GM19351 (cell line): Measurements from ENCODE around the gene DYSF.

ENCODE experiments used
- ATAC-seq: cut with Tn5 transposase; IDR thresholded peaks from one replicate; pipeline ENCODE4 v1.9.1; 2021; ENCODE audit warnings: mild to moderate bottlenecking, moderate library complexity; ENCODE audit not compliant: unreplicated experiment

DYSF gene

DNA sequence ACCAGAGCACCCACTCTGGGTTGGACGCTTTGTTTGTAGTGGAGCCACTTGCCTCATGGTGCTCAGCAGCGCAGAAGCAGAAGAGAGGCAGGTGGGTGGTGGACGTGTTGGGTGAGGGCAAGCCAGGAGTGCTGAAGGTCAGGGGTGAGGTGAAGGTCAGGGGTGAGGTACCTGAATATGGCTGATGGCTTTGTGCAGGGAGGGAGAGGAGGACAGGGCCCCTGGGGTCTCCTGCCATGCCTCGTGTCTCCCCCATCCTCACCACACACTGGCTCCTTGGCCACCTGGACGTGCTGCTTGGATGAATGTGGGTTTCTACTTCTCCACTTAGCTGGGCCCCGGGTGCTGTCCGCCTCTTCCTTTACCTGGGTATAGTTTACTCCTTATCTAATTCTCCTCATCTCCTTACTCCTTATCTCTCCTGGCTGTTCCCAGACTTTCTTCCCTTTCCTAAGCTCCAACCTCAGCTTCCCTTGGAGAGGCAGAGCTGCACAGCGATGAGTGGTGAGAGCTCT lies 68.1 kb downstream of the DYSF start:
- ATAC-seq: no peak

- no peak for ATAC-seq
Observed at GRCh38 chr2:71524476-71524875, 71.1 kb downstream of the DYSF start.

GRCh38 chr2:71526141-71526540 lies 72.8 kb downstream of the DYSF start:
- no peak for ATAC-seq

- ATAC-seq: no peak
Observed at GRCh38 chr2:71526975-71527374, 73.6 kb downstream of the DYSF start.

DNA sequence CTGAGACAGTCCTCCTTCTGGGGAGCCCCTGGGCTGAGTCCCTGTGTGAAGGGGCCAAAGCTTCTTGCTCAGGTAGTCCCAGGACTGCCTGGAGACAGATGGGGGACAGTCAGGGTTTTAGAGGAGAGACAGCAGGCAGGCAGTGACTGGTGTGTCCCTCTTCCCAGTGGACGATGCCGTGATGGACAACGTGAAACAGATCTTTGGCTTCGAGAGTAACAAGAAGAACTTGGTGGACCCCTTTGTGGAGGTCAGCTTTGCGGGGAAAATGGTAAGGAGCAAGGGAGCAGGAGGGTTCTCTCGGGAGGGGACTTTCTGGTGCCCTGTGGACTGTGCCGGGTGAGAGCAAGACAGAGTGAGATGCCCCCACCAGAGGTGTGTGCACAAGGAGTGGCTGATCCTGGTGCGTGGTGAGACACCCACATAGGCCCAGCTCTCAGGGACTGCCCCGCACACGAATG lies 74.8 kb downstream of the DYSF start:
- ATAC-seq: no peak

DNA sequence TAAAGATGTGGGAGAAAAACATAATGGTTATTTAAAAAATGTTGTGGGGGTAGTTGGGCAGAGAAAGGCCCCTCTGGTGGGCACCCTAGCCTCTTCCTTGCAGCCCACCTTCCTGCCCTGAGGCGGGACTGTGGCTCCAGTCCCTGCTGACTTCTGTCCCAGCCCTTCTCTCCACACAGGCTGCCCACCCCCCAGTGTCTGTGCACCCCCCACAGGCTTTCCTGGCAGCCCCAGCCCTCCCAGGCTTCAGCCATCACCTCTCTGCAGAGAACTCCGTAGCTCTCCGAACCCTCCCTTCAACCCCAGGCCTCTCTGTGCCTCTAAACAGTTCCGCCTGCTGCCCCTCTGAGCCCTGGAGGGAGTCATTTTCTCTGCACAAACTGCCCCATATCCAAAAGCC lies 75.4 kb downstream of the DYSF start:
- ATAC-seq: no peak

DNA sequence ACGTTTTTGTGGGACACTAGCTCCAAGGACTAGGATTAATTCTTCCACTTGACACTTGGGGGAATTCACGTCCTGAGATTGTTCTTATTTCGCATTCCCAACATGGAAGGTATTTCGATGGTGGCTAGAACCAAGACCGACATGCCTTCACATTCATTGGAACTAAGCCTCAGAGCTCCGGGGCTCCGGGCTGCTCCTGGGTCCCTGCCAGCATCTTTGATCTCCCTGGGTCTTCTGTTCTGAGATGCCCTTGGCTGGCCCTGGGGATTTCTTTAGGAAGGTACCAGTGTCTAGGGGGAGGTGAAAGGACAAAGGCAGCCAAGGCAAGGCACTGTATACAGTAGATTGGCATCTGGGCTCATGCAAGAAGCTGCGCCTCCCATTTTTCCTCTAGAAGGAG lies 76.8 kb downstream of the DYSF start:
- no peak for ATAC-seq

DNA sequence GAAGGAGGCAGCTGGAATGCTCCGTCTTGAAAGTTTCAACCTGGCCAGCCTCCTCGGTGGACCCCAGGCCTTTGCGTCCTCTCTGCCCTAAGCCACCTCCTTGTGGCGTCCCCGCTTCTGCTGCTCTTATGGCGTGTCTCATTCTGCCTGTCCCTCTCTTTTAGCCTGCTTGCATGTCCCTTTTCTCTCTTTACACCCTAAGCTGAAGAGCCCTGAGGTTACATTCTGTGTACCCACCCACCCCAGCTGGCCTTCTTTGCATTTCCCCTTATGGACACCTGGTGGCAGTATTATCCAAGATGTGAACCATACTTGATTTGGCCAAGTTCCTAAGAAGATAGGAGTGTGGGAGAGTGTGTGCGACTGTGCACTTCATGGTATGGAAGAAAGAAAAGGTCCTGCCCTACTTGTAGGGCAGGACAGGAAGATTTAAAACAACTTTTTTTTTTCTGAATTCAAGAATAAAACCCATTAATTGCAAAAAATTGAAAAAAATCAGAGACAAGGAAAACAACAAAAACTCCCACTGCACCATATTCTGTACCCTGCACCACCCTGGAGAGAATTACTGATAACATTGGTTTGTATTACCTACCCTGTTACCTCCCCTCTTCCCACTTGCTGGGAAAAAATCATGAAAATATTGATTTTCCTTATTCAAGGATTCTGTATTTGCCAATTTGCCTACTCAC lies 77.4 kb downstream of the DYSF start:
- no peak for ATAC-seq

- no peak for ATAC-seq
Observed at GRCh38 chr2:71531522-71532047, 78.2 kb downstream of the DYSF start.

DNA sequence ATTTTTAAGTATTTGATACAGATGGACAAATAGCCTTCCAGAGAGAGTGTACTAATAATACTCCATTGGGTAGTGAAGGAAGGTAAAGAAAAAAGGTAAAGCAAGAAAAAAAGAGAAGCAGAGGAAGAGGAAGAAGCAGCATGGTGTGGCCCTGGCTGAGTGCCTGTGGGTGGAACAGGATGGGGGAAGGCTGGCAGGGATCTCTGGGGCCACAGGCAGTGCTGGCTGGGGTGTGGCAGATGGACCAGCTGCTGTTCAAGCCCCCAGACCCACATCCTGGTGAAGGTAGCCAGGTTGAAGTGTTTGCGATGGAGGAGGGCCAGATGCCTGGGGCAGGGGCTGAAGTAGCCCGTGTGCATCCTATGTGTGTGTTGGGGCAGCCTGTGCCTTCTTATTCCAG lies 79.0 kb downstream of the DYSF start:
- ATAC-seq: no peak

DNA sequence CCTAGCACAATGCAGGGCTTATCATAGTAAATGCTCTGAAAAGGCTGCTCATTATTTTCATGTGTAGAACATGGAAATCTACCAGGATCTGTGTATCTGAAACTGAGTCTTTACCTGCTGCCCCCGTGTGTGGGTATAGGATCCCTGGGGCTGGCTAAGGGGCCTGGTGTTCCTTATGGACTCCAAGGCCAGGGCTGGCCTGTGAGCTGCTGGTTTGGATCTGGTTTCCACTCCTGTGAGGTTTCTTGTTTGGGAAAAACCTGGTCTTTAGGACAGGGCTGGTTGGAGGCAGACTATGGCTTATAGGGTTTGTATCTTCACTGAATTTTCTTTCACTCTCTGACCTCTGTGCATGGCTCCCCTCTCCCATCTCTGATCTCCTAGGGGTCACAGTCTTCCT lies 80.8 kb downstream of the DYSF start:
- ATAC-seq: no peak

- no peak for ATAC-seq
Observed at GRCh38 chr2:71534826-71535225, 81.5 kb downstream of the DYSF start.

DNA sequence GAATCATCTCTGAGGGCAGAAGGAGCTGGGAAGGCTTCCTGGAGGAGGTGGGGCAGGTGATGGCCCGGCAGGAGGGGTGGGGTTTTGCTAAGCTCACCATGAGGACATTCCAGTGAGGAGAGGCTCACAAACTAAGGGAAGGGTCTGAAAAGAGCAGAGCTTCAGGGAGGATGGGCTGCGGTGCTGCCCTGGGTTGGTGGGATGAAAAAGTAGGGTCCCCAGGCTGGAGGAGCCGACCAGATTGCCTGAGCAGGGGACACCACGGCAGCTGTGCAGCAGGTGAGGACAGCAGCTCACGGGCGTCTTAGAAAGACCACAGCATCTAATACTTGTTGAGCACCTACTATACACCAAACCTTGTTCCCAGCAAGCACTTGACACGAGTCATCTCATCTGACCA lies 82.2 kb downstream of the DYSF start:
- no peak for ATAC-seq

DNA sequence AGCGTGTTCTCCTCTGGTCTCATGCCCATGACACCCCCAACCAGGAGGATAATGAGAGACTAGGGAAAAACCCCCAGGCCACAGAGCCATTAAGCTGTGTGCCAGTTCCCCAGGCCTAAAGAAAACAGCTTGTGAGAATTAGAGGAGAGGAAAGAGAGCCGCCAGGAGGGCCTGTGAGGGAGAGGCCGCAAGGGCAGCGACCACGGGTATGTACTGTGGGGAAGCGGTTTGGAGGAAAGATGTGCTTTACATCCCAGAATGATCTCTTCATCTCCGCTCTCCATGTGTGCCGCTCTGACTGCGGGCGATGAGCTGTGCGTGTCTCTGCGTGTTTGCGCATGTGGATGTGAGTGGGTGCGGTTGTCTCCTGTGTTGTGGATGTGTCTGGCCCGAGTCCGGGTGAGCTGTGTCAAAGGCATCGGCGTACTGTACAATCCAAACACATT lies 82.9 kb downstream of the DYSF start:
- no peak for ATAC-seq

DNA sequence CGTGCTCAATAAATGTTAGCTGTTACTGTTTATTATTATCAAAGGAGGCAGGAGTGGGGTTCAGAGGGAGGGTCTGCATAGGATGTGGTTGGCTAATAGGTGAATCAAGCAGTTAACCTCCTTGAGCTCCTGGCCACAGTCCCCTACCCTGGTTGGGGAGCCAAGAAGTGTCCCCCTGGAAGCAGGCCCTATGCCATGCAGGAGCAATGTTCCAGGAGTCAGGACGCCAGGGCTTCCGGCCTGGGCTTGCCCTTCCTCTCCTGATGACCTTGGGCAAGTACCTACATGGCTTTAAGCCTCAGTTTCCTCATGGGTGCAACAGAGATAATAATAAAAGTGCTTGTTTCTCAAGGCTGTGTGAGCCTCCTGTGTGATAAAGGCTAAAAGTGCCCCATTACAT lies 84.9 kb downstream of the DYSF start:
- no peak for ATAC-seq

DNA sequence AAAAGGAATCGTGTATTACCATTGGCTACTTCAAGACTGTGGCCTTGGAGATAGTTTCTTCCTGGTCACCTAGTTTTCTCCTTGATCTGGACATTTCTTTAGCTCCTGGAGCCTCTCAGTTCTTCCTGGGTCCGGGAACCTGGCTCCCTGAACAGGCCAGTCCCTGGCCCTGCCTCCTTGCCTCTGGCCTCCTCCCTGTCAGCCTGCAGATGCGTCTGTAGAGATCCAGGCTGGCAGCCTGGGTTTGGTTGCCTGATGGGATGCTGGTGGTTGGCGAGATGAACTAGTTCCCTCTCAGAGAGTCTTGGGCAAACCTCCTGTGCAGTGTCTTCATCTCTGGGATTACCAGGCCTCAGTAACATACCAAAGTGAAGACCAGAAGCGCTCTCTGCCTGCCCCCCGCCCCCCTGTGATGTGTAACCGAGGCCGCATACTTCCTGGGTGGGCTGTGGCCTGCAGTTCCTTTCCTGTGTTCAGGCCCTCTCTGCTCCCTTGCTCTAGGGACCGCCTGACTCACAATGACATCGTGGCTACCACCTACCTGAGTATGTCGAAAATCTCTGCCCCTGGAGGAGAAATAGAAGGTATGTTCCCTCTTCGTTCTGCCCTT lies 85.4 kb downstream of the DYSF start:
- no peak for ATAC-seq

DNA sequence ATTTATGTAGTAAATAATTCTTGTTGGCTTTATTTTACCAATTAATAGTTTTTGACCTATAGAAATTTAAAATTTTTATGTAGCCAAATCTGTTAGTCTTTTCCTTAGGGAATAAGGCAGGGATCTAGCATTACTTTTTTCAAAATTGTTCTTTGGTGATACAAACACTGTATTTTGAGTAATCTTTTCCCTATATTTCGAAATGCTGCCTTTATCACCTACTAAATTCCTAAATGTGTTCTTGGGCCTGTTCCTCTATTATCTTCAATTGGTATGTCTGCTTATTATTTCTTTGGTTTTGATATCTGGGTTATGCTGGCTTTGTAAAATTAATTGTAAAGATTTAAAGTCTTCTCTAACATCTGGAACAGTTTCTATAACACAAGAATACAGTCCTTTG lies 87.5 kb downstream of the DYSF start:
- no peak for ATAC-seq

GRCh38 chr2:71544919-71545571 lies 91.7 kb downstream of the DYSF start:
- ATAC-seq: no peak

DNA sequence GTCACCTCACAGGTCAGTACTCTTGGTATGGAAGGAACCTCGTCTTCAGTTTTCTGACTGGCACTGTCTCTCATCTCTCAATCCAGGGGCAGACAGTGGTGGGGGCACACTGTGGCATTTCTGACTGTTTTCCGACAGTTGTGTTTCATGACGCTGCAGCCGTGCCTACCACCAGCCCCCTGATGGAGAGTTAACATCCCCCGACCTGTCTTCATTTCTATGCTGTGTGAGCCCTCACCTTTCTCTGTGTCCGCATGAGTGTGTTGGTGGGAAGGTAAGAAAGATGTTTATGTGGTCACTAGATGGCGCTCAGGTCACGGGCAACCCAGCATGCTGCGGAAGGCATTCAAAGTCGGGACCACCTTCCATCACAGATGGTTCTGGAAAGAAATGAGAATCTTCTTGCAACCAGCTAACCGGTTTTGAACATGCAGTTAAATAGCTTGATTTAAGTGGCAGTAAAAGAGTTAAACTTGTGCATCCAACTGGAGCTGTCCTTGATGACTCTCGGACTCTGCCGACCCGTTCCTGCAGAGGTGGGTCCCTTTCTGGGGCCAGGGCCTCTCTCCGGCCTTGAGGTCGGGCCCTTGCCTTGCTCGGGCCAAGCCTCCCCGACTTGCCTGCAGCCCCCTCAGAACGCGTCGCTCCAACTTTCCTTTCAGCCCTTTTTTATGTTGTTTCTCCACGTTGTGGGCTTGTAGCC lies 92.4 kb downstream of the DYSF start:
- ATAC-seq: peak; percentile 42

GRCh38 chr2:71546275-71546638 lies 92.9 kb downstream of the DYSF start:
- no peak for ATAC-seq

- ATAC-seq: no peak
Observed at GRCh38 chr2:71546777-71547281, 93.5 kb downstream of the DYSF start.
